Body of pancreas (tissue), 4 donors: ENCODE results near the gene RBM33. TPM values are rescaled to one million over a fixed set of nuclear protein-coding genes. Genes with fewer than 3 reads are reported as not detected.

Experiments used
- ATAC-seq: fragments of 150-250 bp; one replicate; pipeline ENCODE4 v1.9.1; 2016
- DNase-seq, 4 donors: peaks; one replicate each; pipeline ENCODE4 v3.0.0-alpha.2; 2019
- H3K27ac ChIP-seq, 4 donors: fragments of 200-600 bp; sonication (generic); 1 replicate in 3 of 4; 2 replicates in 1 of 4; pipeline versions ENCODE4 v1.5.1 to v1.6.1; 2016 to 2019; ENCODE audit warnings: mild to moderate bottlenecking in 1 of 4, mixed read lengths in 1 of 4, moderate library complexity in 1 of 4
- H3K27me3 ChIP-seq, 2 donors: fragments of 200-600 bp; sonication (generic); one replicate each; pipeline ENCODE4 v1.6.0; 2016; ENCODE audit warnings: mild to moderate bottlenecking in 1 of 2
- H3K36me3 ChIP-seq, 2 donors: fragments of 200-600 bp; sonication (generic); replicated peaks in 1 of 2; 2 replicates each; pipeline ENCODE4 v1.5.1; 2016; ENCODE audit warnings: low read depth in 2 of 2; ENCODE audit not compliant: insufficient read depth in 1 of 2
- H3K4me1 ChIP-seq: fragments of 200-600 bp; sonication (generic); one replicate; pipeline ENCODE4 v1.6.0; 2016
- H3K4me3 ChIP-seq, 2 donors: fragments of 200-600 bp; sonication (generic); 1 replicate in 1 of 2; 2 replicates in 1 of 2; pipeline ENCODE4 v1.5.1; 2016 to 2019
- H3K9me3 ChIP-seq, 3 donors: fragments of 200-600 bp; sonication (generic); 1 replicate in 2 of 3; 2 replicates in 1 of 3; pipeline ENCODE4 v1.5.1; 2016
- CTCF ChIP-seq, 7 experiments: fragments of 450-650 bp in 4 of 7; fragments of 200-600 bp in 3 of 7; sonication (generic) in 3 of 7; IDR thresholded peaks; one replicate each; pipeline ENCODE4 v1.5.1; 2016 to 2019; ENCODE audit warnings: antibody characterized with exemption in 7 of 7
- POLR2A ChIP-seq, 3 donors: fragments of 450-650 bp; IDR thresholded peaks; one replicate each; pipeline ENCODE4 v1.6.1; 2016; ENCODE audit warnings: antibody characterized with exemption in 3 of 3, mild to moderate bottlenecking in 2 of 3
- WGBS, 2 donors: methylation state at CpG; one replicate each; pipeline ENCODE4 v1.1.5; 2017; 5-methylcytosine and 5-hydroxymethylcytosine counted together
- intact Hi-C: fragments of 100-400 bp; cut with DNase I; formaldehyde crosslinking; loops from one replicate; pipeline ENCODE4 v1.15.1; 2023
- total RNA-seq, 2 donors: library from RNA; depleted of rRNA; stranded (reverse); fragments of >200 nt; gene quantifications; one replicate each; pipeline ENCODE4 v1.1.0, GENCODE V29; 2016

RBM33 gene
- total RNA-seq, 2 donors from 2014 or later, result 30.6 to 78.4 TPM

- ATAC-seq (no peak), DNase-seq (no peak)
- H3K27me3 ChIP-seq, result no peaks in the 10 kb centered on the region
- H3K27ac ChIP-seq, result no peak overlapping the region
- H3K4me3 ChIP-seq, result no peak overlapping the region
- H3K4me1 ChIP-seq, result peaks cover 50% of the 10 kb centered on the region
- intact Hi-C loops, result no loop called here
- H3K36me3 ChIP-seq, result no peaks in the 10 kb centered on the region
- peaks cover 0 to 5% (median 0%) of the 10 kb centered on the region in 3 donors for H3K9me3 ChIP-seq
- no peak for TF ChIP-seq CTCF (IDR thresholded peaks at IDR 0.05)
- no peak for TF ChIP-seq POLR2A (IDR thresholded peaks at IDR 0.05)
- WGBS, 2 donors, result 83 to 91% methylated on average over 3 of the region's 3 CpGs
These were observed 4.4 kb downstream of the RBM33 start for GRCh38 chr7:155648752-155649339.

GRCh38 chr7:155649588-155649987 is 5.1 kb downstream of the RBM33 start:
- ATAC-seq, result no peak
- TF ChIP-seq POLR2A (IDR thresholded peaks at IDR 0.05), result no peak
- TF ChIP-seq CTCF (IDR thresholded peaks at IDR 0.05), result no peak
- intact Hi-C loops, result no loop called here
- no peak overlapping the region for H3K27ac ChIP-seq
- peaks cover 57% of the 10 kb centered on the region for H3K4me1 ChIP-seq
- no peaks in the 10 kb centered on the region for H3K27me3 ChIP-seq
- no peaks in the 10 kb centered on the region for H3K36me3 ChIP-seq
- no peak for DNase-seq
- H3K9me3 ChIP-seq, result peaks cover 0 to 5% (median 0%) of the 10 kb centered on the region in 3 donors
- no peak overlapping the region for H3K4me3 ChIP-seq
- 98% methylated on average over 2 of the region's 2 CpGs for WGBS, 2 donors

DNA sequence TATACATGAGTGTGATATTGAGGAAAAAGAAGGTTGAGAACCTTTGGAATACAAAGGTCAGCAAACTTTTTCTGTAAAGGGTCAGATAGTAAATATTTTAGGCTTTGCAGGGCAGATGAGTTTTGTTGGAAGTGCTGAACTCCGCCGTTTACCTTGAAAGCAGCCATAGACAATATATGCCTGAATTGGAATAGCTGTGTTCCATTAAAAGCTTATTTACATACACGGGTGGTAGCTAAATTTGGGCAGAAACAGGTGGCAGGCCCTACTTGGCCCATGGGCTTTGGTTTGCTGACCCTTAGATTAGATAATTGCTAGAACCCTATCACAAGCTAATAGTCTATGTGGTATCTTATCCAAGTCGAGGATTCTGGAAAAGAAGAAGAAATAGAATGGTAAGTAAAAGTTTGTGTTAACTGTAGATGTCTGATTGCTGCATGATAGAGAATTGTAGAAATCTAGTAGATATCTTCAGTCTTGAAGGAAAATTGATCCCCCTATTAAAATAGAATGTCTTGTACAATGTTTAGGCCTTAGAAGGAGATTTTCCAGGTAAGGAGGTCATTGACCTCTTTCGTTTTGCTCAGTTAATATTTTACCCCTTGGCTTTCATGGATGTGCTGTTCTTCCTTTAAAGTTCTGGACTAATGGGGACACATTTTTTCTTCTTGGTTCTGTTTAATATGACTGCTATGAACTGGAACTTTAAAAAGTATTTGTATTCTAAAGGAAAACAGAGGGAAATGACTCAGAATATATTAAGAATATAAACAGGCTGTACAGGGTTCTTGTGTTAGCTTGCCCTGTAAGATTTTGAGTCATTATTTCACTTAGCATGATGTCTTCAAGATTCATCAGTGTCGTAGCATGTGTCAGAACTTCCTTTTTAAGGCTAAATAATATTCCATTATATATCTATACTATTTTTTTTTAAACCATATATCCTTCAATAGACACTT is 8.0 kb downstream of the RBM33 start:
- H3K4me1 ChIP-seq, result peaks cover 39% of the 10 kb centered on the region
- no peak for TF ChIP-seq CTCF (IDR thresholded peaks at IDR 0.05)
- no peak for TF ChIP-seq POLR2A (IDR thresholded peaks at IDR 0.05)
- intact Hi-C loops, result no loop called here
- H3K36me3 ChIP-seq, result no peaks in the 10 kb centered on the region
- no peak for DNase-seq
- no peaks in the 10 kb centered on the region for H3K27me3 ChIP-seq
- ATAC-seq, result no peak
- H3K4me3 ChIP-seq, result no peak overlapping the region
- peaks cover 0 to 5% (median 0%) of the 10 kb centered on the region in 3 donors for H3K9me3 ChIP-seq
- H3K27ac ChIP-seq, result peak overlapping the region in 1 of 4 donors; percentile 33
- WGBS, 2 donors, result 47 to 57% methylated on average over 6 of the region's 6 CpGs

GRCh38 chr7:155653803-155654202 is 9.3 kb downstream of the RBM33 start:
- peaks cover 0 to 3% (median 0%) of the 10 kb centered on the region in 3 donors for H3K9me3 ChIP-seq
- H3K27ac ChIP-seq, result no peak overlapping the region
- intact Hi-C loops, result no loop called here
- H3K27me3 ChIP-seq, result no peaks in the 10 kb centered on the region
- peaks cover 45% of the 10 kb centered on the region for H3K4me1 ChIP-seq
- no peaks in the 10 kb centered on the region for H3K36me3 ChIP-seq
- no peak for DNase-seq
- no peak for ATAC-seq
- no peak overlapping the region for H3K4me3 ChIP-seq
- 39 to 41% methylated on average over 2 of the region's 2 CpGs for WGBS, 2 donors
- no peak for TF ChIP-seq CTCF (IDR thresholded peaks at IDR 0.05)
- TF ChIP-seq POLR2A (IDR thresholded peaks at IDR 0.05), result no peak
